HFFc6 (cell line): Measurements from ENCODE around the gene ATIC. TPM values are rescaled to one million over a fixed set of nuclear protein-coding genes. Genes with fewer than 3 reads are reported as not detected.
A peak's percentile ranks its signal among the peaks of the same experiment; 100 is the strongest.

ENCODE experiments used
- DNase-seq: peaks from one replicate; pipeline ENCODE4 v3.0.0-alpha.2; 2018
- H3K27ac Mint-ChIP-seq: 2 replicates; pipeline ENCODE4 v1.8.0; 2020; ENCODE audit warnings: mild to moderate bottlenecking, mixed read lengths
- H3K27me3 Mint-ChIP-seq: 2 replicates; pipeline ENCODE4 v1.8.0; 2021; ENCODE audit warnings: mild to moderate bottlenecking, moderate library complexity, mixed read lengths; ENCODE audit not compliant: insufficient read depth
- H3K36me3 Mint-ChIP-seq: 2 replicates; pipeline ENCODE4 v1.8.0; 2021; ENCODE audit warnings: low read depth, mixed read lengths
- H3K4me1 Mint-ChIP-seq: 2 replicates; pipeline ENCODE4 v1.8.0; 2020; ENCODE audit warnings: low read depth, mixed read lengths
- H3K4me3 Mint-ChIP-seq: 2 replicates; pipeline ENCODE4 v1.8.0; 2020; ENCODE audit warnings: mild to moderate bottlenecking, moderate library complexity, mixed read lengths
- H3K9me3 Mint-ChIP-seq: 2 replicates; pipeline ENCODE4 v1.8.0; 2020; ENCODE audit warnings: mild to moderate bottlenecking, mixed read lengths
- CTCF ChIP-seq: fragments of 200-600 bp; sonication (generic); IDR thresholded peaks from 2 replicates; pipeline ENCODE4 v1.5.0; 2021; ENCODE audit warnings: antibody characterized with exemption, mild to moderate bottlenecking
- total RNA-seq, 6 experiments: library from RNA; stranded (reverse); fragmentation: NEBNext Ultra II Directional; extraction: Animal tissue kit (Norgen Biotek cat#: 25700); gene quantifications; 2 replicates in 1 of 6; 3 replicates in 5 of 6; pipeline ENCODE4 v1.2.3, GENCODE V29; 2021

Gene ATIC
- total RNA-seq, 6 experiments from 2014 or later = 137 to 156 (median 150) TPM

GRCh38 chr2:215280326-215280725 lies 31.5 kb upstream of the ATIC start:
- Mint-ChIP-seq H3K4me1 (peaks cover 6% of the 10 kb centered on the region), H3K27ac (no peak overlapping the region), H3K27me3 (no peaks in the 10 kb centered on the region; the same call in 1 of the 2 replicates), H3K4me3 (no peak overlapping the region), H3K36me3 (no peaks in the 10 kb centered on the region), H3K9me3 (no peaks in the 10 kb centered on the region)
- peak; percentile 8 for DNase-seq
- no peak for TF ChIP-seq CTCF

GRCh38 chr2:215283221-215283620 lies 28.6 kb upstream of the ATIC start:
- no peak overlapping the region for H3K4me3 Mint-ChIP-seq
- H3K27ac Mint-ChIP-seq = no peak overlapping the region
- no peak for TF ChIP-seq CTCF
- no peaks in the 10 kb centered on the region for H3K36me3 Mint-ChIP-seq
- DNase-seq = no peak
- H3K9me3 Mint-ChIP-seq = no peaks in the 10 kb centered on the region
- peaks cover 6% of the 10 kb centered on the region for H3K4me1 Mint-ChIP-seq
- H3K27me3 Mint-ChIP-seq = no peaks in the 10 kb centered on the region; the same call in 1 of the 2 replicates

- Mint-ChIP-seq H3K27me3 (peaks cover 3% of the 10 kb centered on the region), H3K4me1 (peaks cover 12% of the 10 kb centered on the region)
Observed at GRCh38 chr2:215286309-215286708, 25.6 kb upstream of the ATIC start.

GRCh38 chr2:215288112-215288815 lies 23.6 kb upstream of the ATIC start:
- H3K4me1 Mint-ChIP-seq = peaks cover 12% of the 10 kb centered on the region
- no peak for TF ChIP-seq CTCF
- H3K4me3 Mint-ChIP-seq = no peak overlapping the region
- H3K27me3 Mint-ChIP-seq = peaks cover 3% of the 10 kb centered on the region
- DNase-seq = no peak
- H3K36me3 Mint-ChIP-seq = no peaks in the 10 kb centered on the region
- no peaks in the 10 kb centered on the region for H3K9me3 Mint-ChIP-seq
- H3K27ac Mint-ChIP-seq = no peak overlapping the region

More at GRCh38 chr2:215286309-215286708, 25.6 kb upstream of the ATIC start:
- Mint-ChIP-seq H3K4me3 (no peak overlapping the region), H3K9me3 (no peaks in the 10 kb centered on the region), H3K36me3 (no peaks in the 10 kb centered on the region), H3K27ac (no peak overlapping the region)
- TF ChIP-seq CTCF = no peak
- no peak for DNase-seq

- Mint-ChIP-seq H3K27ac (no peak overlapping the region), H3K27me3 (peaks cover 3% of the 10 kb centered on the region; the same call in 1 of the 2 replicates), H3K36me3 (no peaks in the 10 kb centered on the region), H3K9me3 (no peaks in the 10 kb centered on the region), H3K4me3 (no peak overlapping the region), H3K4me1 (peaks cover 6% of the 10 kb centered on the region)
- no peak for DNase-seq
- TF ChIP-seq CTCF = no peak
Observed at GRCh38 chr2:215290980-215291599, 20.8 kb upstream of the ATIC start.
